ENCODE measurements around the gene TOLLIP. TPM values are rescaled to one million over a fixed set of nuclear protein-coding genes. Genes with fewer than 3 reads are reported as not detected.

Gene TOLLIP
- total RNA-seq, 1 donor from 2014 or later: 49.9 TPM

DNA sequence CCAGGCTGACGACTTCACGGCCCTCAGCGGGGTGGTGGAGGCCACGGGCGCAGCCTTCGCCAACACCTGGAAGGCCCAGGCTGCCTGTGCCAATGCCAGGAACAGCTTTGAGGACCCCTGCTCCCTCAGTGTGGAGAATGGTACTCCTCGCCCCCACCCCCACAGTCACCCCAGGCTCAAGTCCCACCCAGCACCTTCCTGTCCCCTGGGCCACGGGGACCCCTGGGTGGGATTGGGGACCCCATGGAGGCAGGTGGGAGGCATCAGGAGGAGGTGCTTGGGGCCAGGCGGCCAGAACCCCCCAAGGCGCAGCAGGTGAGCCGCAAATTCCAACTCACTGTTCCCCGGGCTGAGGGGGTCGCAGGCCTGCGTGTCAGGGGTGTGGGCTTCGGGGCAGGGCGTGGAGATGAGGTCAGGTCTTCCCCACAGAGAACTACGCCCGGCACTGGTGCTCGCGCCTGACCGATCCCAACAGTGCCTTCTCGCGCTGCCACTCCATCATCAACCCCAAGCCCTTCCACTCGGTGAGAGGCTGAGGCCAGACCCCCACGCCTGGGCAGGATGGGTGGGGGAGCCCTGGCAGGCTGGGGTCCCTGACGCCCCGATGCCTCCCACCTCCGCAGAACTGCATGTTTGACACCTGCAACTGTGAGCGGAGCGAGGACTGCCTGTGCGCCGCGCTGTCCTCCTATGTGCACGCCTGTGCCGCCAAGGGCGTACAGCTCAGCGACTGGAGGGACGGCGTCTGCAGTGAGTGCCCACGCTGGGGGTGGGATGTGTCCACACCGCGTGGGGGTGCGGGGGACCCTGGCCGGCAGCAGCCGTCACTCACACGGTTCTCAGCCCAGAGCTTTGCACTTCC, 77.2 kb downstream of the TOLLIP start:
- intact Hi-C loops (cut with DNase I): no loop called here
- DNase-seq (peak; percentile 27), ATAC-seq (ENCODE audit: poor library complexity) (no peak)

DNA sequence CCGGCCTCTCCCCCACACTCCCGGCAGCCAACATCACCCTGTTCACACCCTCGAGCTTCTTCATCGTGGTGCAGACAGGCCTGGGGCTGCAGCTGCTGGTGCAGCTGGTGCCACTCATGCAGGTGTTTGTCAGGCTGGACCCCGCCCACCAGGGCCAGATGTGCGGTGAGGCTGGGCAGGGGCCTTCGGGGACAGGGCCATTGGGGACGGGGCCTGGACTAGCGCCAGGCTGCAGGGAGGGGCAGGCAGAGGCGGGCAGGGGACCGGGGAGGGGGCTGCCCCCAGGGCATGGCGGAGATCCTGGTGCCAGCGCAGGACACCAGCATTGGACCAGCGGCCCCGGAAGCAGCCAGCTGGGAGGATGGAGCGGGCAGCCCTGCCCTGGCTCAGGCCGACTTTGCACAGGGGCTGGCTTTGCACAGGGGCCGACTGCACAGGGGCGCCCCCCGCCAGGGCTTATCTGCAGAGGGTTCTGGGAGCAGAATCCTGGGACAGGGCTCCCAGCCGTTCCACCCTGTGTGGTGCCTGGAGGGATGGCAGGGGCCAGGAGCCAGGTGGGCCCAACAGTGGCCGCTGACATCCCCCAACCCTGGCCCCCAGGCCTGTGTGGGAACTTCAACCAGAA, 77.9 kb downstream of the TOLLIP start:
- ATAC-seq (ENCODE audit: poor library complexity): no peak
- intact Hi-C loops (cut with DNase I): no loop called here
- DNase-seq: peak; percentile 30

DNA sequence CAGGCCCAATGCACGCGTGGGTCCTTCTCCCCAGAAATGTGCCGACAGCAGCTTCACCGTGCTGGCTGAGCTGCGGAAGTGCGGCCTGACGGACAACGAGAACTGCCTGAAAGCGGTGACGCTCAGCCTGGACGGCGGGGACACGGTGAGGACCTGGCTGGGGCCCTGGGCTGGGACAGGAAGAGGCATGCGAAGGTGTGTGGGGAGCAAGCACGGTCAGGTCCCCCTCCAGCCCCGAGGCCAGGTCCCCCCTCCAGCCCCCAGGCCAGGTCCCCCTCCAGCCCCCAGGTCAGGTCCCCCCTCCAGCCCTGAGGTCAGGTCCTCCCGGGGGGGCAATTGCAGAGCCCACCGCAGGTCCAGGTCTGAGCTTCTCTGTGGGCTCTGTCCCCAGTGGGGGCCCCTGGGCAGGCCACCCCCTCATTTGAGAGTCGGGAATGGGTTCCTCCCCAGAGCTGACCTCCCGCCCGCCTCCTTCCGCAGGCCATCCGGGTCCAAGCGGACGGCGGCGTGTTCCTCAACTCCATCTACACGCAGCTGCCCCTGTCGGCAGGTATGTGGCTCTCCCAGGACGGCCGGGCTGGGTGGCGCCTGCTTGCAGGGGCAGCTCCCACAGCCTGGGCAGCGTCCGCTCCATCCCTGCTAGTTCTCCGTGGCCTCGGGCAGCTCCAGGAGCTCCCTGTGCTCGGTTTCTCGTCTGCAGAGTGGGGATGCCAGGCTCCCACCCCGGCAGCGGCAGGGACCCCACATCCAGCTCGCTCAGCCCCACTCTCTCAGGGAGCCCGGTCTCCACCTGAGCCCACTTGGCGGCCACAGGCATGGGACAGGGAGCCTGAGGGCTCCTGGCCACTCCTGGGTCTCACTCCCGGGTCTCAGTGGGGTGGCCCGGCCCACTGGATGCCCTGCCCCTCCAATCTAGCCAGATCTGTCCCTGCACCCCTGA, 78.7 kb downstream of the TOLLIP start:
- peak; percentile 30 for DNase-seq
- intact Hi-C loops (cut with DNase I): no loop called here
- no peak for ATAC-seq (ENCODE audit: poor library complexity)

DNA sequence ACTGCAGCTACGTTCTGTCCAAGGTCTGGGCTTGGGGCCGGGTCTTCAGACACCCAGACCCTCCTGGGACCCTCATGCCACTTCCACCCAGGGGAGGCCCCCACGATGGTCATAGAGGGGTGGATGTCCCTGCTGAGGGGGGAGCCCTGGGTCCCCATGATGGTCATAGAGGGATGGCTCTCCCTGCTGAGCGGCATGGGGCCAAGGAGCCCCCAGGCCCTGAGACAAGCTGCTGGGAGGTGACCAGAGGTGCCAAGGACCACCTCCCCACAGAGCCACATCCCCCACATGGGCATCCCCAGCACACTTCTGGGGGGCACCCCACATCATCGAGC, 79.3 kb downstream of the TOLLIP start:
- intact Hi-C loops (cut with DNase I): no loop called here
- ATAC-seq (ENCODE audit: poor library complexity) (no peak), DNase-seq (peak; percentile 31)

DNA sequence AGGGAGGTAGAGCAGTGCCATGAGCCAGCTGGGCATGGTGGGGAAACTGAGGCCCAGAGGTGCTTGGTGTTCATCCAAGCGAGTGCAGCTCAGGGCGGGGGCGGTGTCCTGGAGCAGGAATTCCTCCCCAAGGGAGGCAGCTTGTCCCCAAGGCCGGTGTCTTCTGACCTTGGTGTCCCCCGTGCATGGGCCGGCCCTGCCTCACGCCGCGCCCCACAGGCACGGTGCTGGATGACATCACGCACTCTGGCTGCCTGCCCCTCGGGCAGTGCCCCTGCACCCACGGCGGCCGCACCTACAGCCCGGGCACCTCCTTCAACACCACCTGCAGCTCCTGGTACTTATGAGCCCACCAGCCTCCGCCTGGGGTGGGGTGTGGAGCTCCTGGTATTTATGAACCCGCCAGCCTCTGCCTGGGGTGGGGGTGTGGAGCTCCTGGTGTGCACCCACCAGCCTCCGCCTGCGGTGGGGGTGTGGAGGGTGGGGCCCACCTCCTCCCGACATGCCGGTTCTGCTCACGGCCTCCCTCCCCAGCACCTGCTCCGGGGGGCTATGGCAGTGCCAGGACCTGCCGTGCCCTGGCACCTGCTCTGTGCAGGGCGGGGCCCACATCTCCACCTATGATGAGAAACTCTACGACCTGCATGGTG, 79.8 kb downstream of the TOLLIP start:
- intact Hi-C loops (cut with DNase I): no loop called here
- ATAC-seq (ENCODE audit: poor library complexity) (no peak), DNase-seq (peak; percentile 22)

DNA sequence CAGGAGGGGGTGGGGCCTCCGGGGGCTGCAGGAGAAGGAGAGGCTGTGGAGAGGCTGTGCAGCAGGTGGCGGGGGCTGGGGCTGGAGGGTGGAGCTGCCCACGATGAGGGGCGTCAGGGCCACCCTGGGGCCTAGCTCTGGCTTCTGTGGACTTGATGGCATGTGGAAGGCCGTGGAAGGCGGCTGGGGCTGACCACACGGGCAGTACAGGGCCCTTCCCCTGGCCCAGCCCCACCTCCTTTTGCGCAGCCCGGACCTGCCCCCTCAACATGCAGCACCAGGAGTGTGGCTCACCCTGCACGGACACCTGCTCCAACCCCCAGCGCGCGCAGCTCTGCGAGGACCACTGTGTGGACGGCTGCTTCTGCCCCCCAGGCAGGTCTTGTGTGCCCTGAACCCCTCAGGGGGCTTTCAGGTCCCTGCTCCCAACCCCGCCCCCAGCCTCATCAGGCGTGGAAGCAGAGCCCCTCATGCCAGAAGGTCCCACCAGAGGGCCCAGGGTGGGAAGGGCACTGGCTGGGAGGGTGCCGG, 80.4 kb downstream of the TOLLIP start:
- DNase-seq (peak; percentile 15), ATAC-seq (ENCODE audit: poor library complexity) (no peak)
- intact Hi-C loops (cut with DNase I): no loop called here

DNA sequence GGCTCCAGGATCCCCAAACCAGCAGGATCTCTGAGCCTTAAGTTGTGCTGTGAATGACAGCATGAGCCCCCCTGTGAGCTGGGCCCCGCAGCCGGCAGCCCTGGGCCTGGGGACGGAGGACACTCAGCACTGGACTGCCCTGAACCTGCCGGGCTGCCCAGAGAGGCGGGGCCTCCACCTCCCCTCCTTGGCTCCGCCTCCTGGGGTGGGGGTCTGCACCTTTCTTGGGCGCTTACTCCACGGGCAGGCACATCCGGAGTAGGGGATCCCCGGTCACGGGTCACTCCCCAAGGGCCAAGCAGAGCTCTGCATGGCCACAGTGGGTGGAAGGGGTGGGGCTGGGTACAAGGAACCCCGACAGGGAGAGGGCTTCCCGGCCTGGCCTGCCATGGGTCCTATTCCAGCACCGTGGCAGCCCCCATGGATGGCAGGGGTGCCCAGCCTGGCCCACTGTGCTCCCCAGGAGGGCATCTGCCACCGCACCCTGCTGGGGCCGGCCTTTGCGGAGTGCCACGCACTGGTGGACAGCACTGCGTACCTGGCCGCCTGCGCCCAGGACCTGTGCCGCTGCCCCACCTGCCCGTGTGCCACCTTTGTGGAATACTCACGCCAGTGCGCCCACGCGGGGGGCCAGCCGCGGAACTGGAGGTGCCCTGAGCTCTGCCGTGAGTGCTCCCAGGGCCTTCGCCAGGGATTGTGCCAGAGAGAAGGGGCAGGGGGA, 81.2 kb downstream of the TOLLIP start:
- intact Hi-C loops (cut with DNase I): no loop called here
- DNase-seq (peak; percentile 20), ATAC-seq (ENCODE audit: poor library complexity) (no peak)

DNA sequence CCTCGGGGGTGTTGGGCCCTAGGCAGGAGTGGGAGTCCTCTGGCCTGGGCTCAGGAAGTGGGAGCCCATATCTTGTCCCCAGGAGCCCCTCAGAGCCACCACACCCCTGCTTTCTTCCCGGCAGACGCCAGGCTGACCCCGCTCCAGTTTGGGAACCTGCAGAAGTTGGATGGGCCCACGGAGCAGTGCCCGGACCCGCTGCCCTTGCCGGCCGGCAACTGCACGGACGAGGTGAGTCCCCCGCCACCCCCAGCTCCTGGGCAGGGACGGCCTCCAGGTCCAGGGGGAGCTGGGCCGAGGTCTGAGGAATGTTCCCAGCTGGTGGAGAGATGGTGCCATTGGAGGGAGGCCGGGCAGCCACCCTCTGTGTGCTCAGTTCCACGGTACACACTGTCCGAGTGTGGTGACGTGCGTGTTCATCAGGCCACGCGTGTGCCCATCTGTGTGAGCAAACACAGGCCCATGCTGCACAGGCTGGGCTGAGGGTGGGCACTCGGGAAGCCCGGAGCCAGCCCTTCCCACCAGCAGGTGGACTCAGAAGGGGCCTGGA, 81.8 kb downstream of the TOLLIP start:
- ATAC-seq (ENCODE audit: poor library complexity) (no peak), DNase-seq (peak; percentile 27)
- intact Hi-C loops (cut with DNase I): no loop called here

DNA sequence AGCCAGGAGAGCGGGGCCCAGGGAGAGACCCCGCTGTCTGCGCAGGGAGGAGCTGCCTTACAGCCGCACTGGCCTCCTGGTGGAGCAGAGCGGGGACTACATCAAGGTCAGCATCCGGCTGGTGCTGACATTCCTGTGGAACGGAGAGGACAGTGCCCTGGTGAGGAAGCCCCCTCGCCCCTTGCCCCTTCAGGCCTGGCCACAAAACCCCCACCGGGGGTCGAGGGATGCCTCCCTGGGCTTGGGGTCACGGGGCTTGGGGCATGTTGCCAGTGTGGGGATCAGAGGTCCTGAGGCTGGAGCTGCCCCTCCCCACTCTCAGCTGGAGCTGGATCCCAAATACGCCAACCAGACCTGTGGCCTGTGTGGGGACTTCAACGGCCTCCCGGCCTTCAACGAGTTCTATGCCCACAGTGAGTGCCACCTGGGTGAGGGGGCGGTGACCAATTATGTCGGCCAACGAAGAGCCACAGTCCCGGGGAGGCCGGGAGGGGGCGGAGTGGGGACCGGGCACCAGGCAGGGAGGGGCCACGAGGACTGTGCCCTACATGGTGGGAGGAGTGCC, 82.4 kb downstream of the TOLLIP start:
- no peak for ATAC-seq (ENCODE audit: poor library complexity)
- DNase-seq: peak; percentile 41
- intact Hi-C loops (cut with DNase I): no loop called here

DNA sequence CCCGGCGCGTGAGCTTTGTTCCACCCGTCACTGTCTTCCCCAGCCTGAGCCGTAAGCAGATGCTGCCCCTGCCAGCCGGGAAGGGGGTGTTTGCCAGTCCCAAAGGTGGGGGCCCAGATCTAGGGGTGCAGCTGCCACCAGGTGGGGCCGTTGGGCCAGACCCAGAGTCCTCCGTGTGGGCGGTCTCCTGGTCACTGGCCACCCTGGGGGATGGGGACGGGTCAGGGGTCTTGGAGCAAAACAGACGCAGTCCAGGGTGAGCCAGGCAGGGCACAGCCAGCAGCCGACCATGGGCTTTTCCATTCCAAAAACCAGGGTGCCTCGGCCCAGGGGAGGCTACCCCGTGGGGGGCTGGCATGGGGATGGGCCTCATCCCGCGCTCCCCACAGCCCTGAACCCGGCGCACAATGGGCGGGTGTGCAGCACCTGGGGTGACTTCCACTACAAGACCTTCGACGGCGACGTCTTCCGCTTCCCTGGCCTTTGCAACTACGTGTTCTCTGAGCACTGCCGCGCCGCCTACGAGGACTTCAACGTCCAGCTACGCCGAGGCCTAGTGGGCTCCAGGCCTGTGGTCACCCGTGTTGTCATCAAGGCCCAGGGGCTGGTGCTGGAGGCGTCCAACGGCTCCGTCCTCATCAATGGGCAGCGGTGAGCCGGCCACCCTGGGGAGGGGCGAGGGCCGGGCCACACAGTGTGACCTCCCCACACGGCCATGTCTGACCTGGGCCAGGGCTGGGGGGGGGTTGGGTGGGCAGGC, 83.0 kb downstream of the TOLLIP start:
- DNase-seq (peak; percentile 40), ATAC-seq (ENCODE audit: poor library complexity) (no peak)
- intact Hi-C loops (cut with DNase I): no loop called here

DNA sequence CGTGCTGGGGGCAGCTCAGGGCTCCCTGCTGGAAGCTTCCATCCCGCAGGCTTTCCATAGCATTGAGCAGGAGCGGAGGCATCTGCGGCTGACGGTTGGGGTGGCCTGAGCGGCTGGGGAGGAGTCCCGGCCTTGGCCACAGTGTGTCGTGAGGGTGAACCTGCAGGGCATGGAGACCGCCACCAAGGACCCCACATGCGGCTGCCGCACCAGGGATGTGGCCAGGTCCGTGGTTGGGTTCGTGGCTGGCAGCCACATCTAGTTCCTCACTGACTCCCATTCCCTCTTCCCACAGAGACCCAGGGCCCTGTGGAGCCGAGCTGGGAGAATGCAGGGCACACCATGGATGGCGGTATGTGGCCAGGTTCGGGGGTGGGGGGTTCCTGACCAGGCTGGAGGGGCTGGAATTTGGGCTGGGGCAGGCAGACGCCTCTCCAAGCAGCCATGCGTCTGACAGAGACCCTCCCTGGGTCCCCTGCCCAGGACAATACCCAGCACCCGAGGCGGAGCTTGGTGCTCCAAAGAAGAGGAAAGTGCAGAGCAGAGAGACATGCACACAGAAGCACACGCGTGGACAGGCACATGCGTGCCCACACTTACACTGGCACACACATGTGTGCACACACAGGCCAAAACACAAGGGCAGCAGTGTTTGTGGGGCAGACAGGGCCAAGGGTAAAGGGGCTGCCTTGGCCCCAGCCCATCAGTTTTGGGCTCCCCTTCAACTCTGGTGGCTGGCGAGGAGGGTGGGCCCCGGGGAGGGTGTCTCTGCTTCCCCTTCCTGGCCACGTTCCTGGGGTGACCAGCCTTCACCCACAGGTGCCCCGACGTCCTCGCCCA, 83.8 kb downstream of the TOLLIP start:
- intact Hi-C loops (cut with DNase I): no loop called here
- ATAC-seq (ENCODE audit: poor library complexity): no peak
- DNase-seq: peak; percentile 17

DNA sequence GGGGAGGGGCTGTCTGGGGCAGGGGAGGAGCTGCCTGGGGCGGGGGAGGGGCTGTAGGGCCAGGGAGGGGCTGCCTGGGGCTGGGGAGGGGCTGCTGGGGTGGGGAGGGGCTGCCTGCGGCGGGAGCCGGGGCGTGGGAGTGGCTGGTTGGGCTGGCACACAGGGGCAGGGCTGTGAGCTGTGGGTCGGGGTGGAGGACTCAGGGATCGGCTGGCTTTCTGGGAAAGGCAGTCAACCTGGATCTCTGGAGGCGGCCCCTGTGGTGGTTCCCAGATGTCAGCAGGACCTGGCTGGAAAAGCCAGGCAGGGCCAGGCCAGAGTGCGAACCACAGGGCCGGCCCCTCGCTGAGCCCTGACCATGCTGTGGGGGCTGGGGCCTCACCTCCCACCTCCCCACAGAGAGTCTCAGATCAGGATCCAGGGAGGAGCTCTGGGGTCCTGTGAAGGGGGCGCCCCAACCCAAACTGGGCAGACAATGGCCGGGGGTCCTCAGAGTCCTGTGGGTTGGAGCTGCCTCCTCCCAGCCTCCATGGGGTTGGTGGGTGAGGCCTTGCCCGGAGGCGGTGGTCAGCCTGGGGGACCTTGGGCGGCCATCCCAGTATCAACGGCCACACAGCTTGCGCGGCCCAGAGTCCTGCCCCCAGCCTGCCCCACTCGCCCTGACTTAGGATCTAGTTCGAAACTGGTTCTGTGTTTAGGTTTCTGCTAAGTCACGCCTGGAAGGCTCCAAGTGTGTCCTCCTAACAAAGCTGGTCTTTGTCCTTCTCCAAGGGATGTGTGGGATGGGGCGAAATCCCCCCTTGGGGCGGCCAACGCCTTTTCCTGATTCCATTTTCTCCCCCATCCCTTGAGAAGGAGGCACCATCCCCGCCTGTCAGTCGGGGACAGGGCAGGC, 84.7 kb downstream of the TOLLIP start:
- intact Hi-C loops (cut with DNase I): no loop called here
- DNase-seq (peak; percentile 24), ATAC-seq (ENCODE audit: poor library complexity) (no peak)
